ENCODE data around the gene LPIN1. TPM values are rescaled to one million over a fixed set of nuclear protein-coding genes. Genes with fewer than 3 reads are reported as not detected.

The LPIN1 gene
- total and polyA plus RNA-seq, 2 of the 13 experiments (the other 11 are each of a cell fraction or from before 2014, with no cell fraction given): 9.7 to 19.4 TPM

GRCh38 chr2:11757101-11757500, 10.7 kb downstream of the LPIN1 start (continued):
- TF ChIP-seq PRDM15 (CRISPR knock-in tag; IDR thresholded peaks at IDR 0.05) (no peak), ZNF484 (CRISPR knock-in tag; IDR thresholded peaks at IDR 0.05; ENCODE audit: borderline replicate concordance, low read depth) (no peak), ZNF782 (CRISPR knock-in tag; IDR thresholded peaks at IDR 0.05; ENCODE audit: borderline replicate concordance) (no peak), ZNF264 (CRISPR knock-in tag; IDR thresholded peaks at IDR 0.05) (no peak), TOPORS (CRISPR knock-in tag; IDR thresholded peaks at IDR 0.05) (no peak), SIN3A (IDR thresholded peaks at IDR 0.05; ENCODE audit: borderline replicate concordance, low read depth, low read length) (no peak), KLF13 (CRISPR knock-in tag; IDR thresholded peaks at IDR 0.05) (no peak), NFKBIZ (CRISPR knock-in tag; IDR thresholded peaks at IDR 0.05) (no peak), ZNF382 (CRISPR knock-in tag; IDR thresholded peaks at IDR 0.05; ENCODE audit: borderline replicate concordance) (no peak), ZFY (CRISPR knock-in tag; IDR thresholded peaks at IDR 0.05) (no peak), ZFYVE20 (CRISPR knock-in tag; IDR thresholded peaks at IDR 0.05; ENCODE audit: borderline replicate concordance, low read depth) (no peak), CBX1 (IDR thresholded peaks at IDR 0.05; ENCODE audit: low read depth) (no peak)
